ENCODE results near the gene GULP1. TPM values are rescaled to one million over a fixed set of nuclear protein-coding genes. Genes with fewer than 3 reads are reported as not detected.

The GULP1 gene
- total and polyA plus RNA-seq, 2 experiments from 2014 or later, result 94.6 to 181 TPM

- Histone ChIP-seq H3K36me3 (ENCODE audit: insufficient read depth) (peaks cover 18% of the 10 kb centered on the region), H4K20me1 (replicated peaks; ENCODE audit: insufficient read depth) (no peaks in the 10 kb centered on the region; the same call in 1 of the 2 replicates), H3K4me3 (no peak overlapping the region), H3K9me2 (ENCODE audit: insufficient read depth) (no peaks in the 10 kb centered on the region), H3K27ac (ENCODE audit: low read depth) (no peak overlapping the region), H3K4me2 (no peak overlapping the region), H3K79me2 (replicated peaks; ENCODE audit: insufficient read depth) (peaks cover 77% of the 10 kb centered on the region), H2AFZ (no peak overlapping the region), H3K4me1 (ENCODE audit: insufficient read depth) (peaks cover 23% of the 10 kb centered on the region), H3F3A (replicated peaks; ENCODE audit: low read depth) (peaks cover 17% of the 10 kb centered on the region), H3K27me3 (ENCODE audit: insufficient read depth) (no peaks in the 10 kb centered on the region)
- no peak overlapping the region for H3K27ac Mint-ChIP-seq
- H3K36me3 Mint-ChIP-seq (ENCODE audit: low read depth), result peaks cover 70% of the 10 kb centered on the region
- H3K4me3 Mint-ChIP-seq, result no peak overlapping the region
- DNase-seq (ENCODE audit: low spot score), result no peak
- H3K9me3 Mint-ChIP-seq, result peaks cover 34% of the 10 kb centered on the region
- no peak for TF ChIP-seq CREB1 (CRISPR knock-in tag; IDR thresholded peaks at IDR 0.05; ENCODE audit: low read depth)
- TF ChIP-seq POLR2AphosphoS5 (IDR thresholded peaks at IDR 0.05; ENCODE audit: low read depth), result no peak
- no peak for TF ChIP-seq REST (IDR thresholded peaks at IDR 0.05; ENCODE audit: unreplicated experiment)
- no peak for ATAC-seq
- H3K4me1 Mint-ChIP-seq, result peaks cover 16% of the 10 kb centered on the region
- peaks cover 10% of the 10 kb centered on the region for H3K27me3 Mint-ChIP-seq (ENCODE audit: insufficient read depth, low read depth, poor library complexity)
These were observed 159.2 kb downstream of the GULP1 start for GRCh38 chr2:188450732-188451483.

- DNase-seq (ENCODE audit: low spot score), result no peak
- H3K27ac Mint-ChIP-seq, result no peak overlapping the region
- peaks cover 71% of the 10 kb centered on the region for H3K79me2 ChIP-seq (replicated peaks; ENCODE audit: insufficient read depth)
- peaks cover 25% of the 10 kb centered on the region for H3K4me1 ChIP-seq (ENCODE audit: insufficient read depth)
- peaks cover 18% of the 10 kb centered on the region for H3K36me3 ChIP-seq (ENCODE audit: insufficient read depth)
- no peak overlapping the region for H3K27ac ChIP-seq (ENCODE audit: low read depth)
- ATAC-seq, result no peak
- no peak overlapping the region for H3K4me2 ChIP-seq
- 0 out of 2 replicates have a peak, but pooled peaks cover 1% of the 10 kb centered on the region for H3K9me2 ChIP-seq (ENCODE audit: insufficient read depth)
- no peak overlapping the region for H3K4me3 Mint-ChIP-seq
- H3K36me3 Mint-ChIP-seq (ENCODE audit: low read depth), result peaks cover 77% of the 10 kb centered on the region
- H4K20me1 ChIP-seq (replicated peaks; ENCODE audit: insufficient read depth), result no peaks in the 10 kb centered on the region; the same call in 1 of the 2 replicates
- H3K4me1 Mint-ChIP-seq, result peaks cover 22% of the 10 kb centered on the region
- H2AFZ ChIP-seq, result no peak overlapping the region
- peaks cover 15% of the 10 kb centered on the region for H3K27me3 Mint-ChIP-seq (ENCODE audit: insufficient read depth, low read depth, poor library complexity)
- peaks cover 17% of the 10 kb centered on the region for H3F3A ChIP-seq (replicated peaks; ENCODE audit: low read depth)
- H3K9me3 Mint-ChIP-seq, result peaks cover 44% of the 10 kb centered on the region
- no peak overlapping the region for H3K4me3 ChIP-seq
- no peaks in the 10 kb centered on the region for H3K27me3 ChIP-seq (ENCODE audit: insufficient read depth)
- TF ChIP-seq JUNB (IDR thresholded peaks at IDR 0.05; ENCODE audit: unreplicated experiment) (no peak), ZNF462 (CRISPR knock-in tag; IDR thresholded peaks at IDR 0.05) (no peak), CREB1 (CRISPR knock-in tag; IDR thresholded peaks at IDR 0.05; ENCODE audit: low read depth) (no peak), ZNF114 (CRISPR knock-in tag; IDR thresholded peaks at IDR 0.05) (no peak), NANOG (IDR thresholded peaks at IDR 0.05; ENCODE audit: borderline replicate concordance) (no peak), EZH2 (IDR thresholded peaks at IDR 0.05; ENCODE audit: low read depth, unreplicated experiment) (no peak), POLR2AphosphoS5 (IDR thresholded peaks at IDR 0.05; ENCODE audit: low read depth) (no peak), EZH2phosphoT487 (IDR thresholded peaks at IDR 0.05; ENCODE audit: unreplicated experiment) (no peak), ZNF331 (CRISPR knock-in tag; IDR thresholded peaks at IDR 0.05; ENCODE audit: low read depth) (no peak)
These were observed 160.4 kb downstream of the GULP1 start for GRCh38 chr2:188452084-188452483.

Measured in GM23338 (cell line).